ENCODE data around the gene FAAP100.
"Not testable (repeated sequence)": the region's sequence is repeated elsewhere in the genome, so short reads cannot be mapped to it uniquely, and the experiment has no call there.

The FAAP100 gene

GRCh38 chr17:81538651-81539570 lies 13.2 kb downstream of the FAAP100 start:
- DNase-seq (ENCODE audit: low spot score): no peak

- no peak for DNase-seq (ENCODE audit: low spot score)
Measured at GRCh38 chr17:81537856-81538555, 14.1 kb downstream of the FAAP100 start.

- peak; percentile 85 for DNase-seq (ENCODE audit: low spot score)
Measured at GRCh38 chr17:81537343-81537855, 14.8 kb downstream of the FAAP100 start.

GRCh38 chr17:81536299-81537290 lies 15.6 kb downstream of the FAAP100 start:
- no peak for DNase-seq (ENCODE audit: low spot score)

GRCh38 chr17:81535480-81536298 lies 16.5 kb downstream of the FAAP100 start:
- DNase-seq (ENCODE audit: low spot score): no peak

- DNase-seq (ENCODE audit: low spot score): no peak
Measured at GRCh38 chr17:81535007-81535328, 17.2 kb downstream of the FAAP100 start.

GRCh38 chr17:81534157-81535006 lies 17.8 kb downstream of the FAAP100 start:
- DNase-seq (ENCODE audit: low spot score): no peak

- no peak for DNase-seq (ENCODE audit: low spot score)
Measured at GRCh38 chr17:81533339-81534141, 18.6 kb downstream of the FAAP100 start.

GRCh38 chr17:81532490-81533287 lies 19.5 kb downstream of the FAAP100 start:
- DNase-seq (ENCODE audit: low spot score): no peak

- not testable (repeated sequence) for DNase-seq (ENCODE audit: low spot score)
Measured at GRCh38 chr17:81531998-81532404, 20.2 kb downstream of the FAAP100 start.

GRCh38 chr17:81531013-81531412 lies 21.1 kb downstream of the FAAP100 start:
- not testable (repeated sequence) for DNase-seq (ENCODE audit: low spot score)

GRCh38 chr17:81529437-81529803 lies 22.7 kb downstream of the FAAP100 start:
- no peak for DNase-seq (ENCODE audit: low spot score)

- no peak for DNase-seq (ENCODE audit: low spot score)
Measured at GRCh38 chr17:81528651-81529436, 23.3 kb downstream of the FAAP100 start.

- no peak for DNase-seq (ENCODE audit: low spot score)
Measured at GRCh38 chr17:81528384-81528650, 23.8 kb downstream of the FAAP100 start.

GRCh38 chr17:81527591-81528383 lies 24.4 kb downstream of the FAAP100 start, which contains the start of gene FSCN2:
TSS of gene FSCN2 (plus strand) at chr17:81528377. CDS start at chr17:81528532, 155 bp downstream.
- no peak for DNase-seq (ENCODE audit: low spot score)

GRCh38 chr17:81526662-81527571 lies 25.2 kb downstream of the FAAP100 start:
- DNase-seq (ENCODE audit: low spot score): no peak

All from HuH-7.5 (cell line).